ENCODE data around the gene MARCHF11.

DNA sequence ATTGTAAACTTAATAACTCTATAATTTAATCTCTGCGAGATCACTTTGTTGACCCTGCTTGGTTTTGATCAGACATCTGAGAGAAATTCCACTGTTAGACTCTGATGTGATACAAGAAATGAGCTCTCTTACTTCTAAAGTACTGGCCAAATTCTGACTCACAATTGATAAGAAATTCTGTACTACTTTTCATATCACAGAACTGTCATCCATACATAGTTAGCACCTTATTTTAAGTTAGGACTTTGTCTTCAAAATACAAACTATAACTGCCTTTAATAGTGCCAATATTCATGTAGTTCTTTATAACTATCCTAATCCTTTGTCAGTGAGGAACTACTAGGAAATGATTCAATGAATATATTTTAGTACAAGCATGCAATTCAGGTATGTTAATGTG is 23.4 kb downstream of the MARCHF11 start:
- no peak for TF ChIP-seq EZH2 (IDR thresholded peaks at IDR 0.05; ENCODE audit: insufficient read depth, poor library complexity, severe bottlenecking)
- TF ChIP-seq EZH2phosphoT487 (IDR thresholded peaks at IDR 0.05; ENCODE audit: insufficient read depth, low read depth) = no peak

Measured in GM23248 (cell line).